GM20431 (cell line): ENCODE measurements around the gene SYT5.
"Not testable (repeated sequence)": the region's sequence is repeated elsewhere in the genome, so short reads cannot be mapped to it uniquely, and the experiment has no call there.

Experiments used
- in situ Hi-C: fragments of 300-500 bp; cut with MseI, MboI; formaldehyde crosslinking; loops from one replicate; pipeline ENCODE4 v1.15.0; 2020; ENCODE audit warnings: low sequenced_read_pairs; ENCODE audit not compliant: unreplicated experiment

SYT5 gene

GRCh38 chr19:55179606-55180484, at the start of gene SYT5:
TSS of gene SYT5 (minus strand) at chr19:55180289. CDS start at chr19:55179041, 1,248 bp downstream.
- in situ Hi-C loops = no loop called here

DNA sequence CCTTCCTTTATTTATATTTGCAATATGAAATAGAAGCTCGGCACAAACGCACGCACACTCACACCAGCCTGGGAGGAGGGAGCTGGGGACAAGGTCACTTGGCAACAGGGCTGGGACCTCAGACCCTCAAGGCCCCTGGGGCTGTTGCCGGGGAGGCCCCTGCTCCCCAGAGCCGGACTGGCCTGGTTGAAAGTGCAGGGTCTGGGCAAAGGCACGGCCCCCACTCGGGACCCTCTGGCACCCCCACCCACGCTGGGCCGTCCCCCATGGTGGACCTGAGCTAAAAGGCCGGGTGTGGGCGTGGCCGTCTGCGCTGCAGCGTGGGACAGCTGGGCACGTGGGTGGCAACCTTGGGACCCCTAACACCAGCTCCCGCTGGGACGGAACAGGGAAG, 49.7 kb upstream of the SYT5 start:
- in situ Hi-C loops = no loop called here

GRCh38 chr19:55229145-55229788, 49.2 kb upstream of the SYT5 start:
- in situ Hi-C loops = no loop called here

DNA sequence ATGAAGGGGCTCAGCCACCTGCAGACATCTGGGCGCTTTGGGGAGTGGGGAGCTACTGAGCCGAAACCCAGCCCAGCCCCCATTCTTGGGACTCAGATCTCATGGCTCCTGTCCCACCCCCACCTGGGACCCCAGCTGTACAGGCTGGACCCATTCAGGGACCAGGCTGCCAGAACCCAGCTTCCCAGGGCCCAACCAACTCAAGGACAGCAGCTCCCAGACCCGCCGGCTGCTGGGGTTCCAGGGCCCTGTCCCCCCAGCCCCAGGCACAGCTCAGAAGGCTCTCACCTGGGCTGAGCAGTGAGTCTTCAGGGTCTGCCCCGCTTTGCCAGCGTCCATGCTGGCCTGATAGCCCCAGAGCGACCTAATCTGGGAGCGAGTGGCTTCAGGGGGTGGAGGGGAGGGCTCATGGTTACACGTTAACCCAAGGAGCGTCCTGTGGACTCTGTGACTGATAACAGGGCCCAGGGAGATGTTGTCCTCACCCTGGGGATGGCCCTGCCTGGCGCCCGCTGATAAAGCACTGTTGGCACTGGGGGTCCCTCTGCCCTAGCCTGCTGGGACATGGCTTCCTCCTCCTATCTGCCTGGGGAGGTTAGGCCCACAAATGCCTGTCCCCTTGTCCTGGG, 48.4 kb upstream of the SYT5 start, which contains the start of gene TMEM86B:
Gene TMEM86B, minus strand, starts transcription at position 361 of the 629 bp plus-strand sequence. Its CDS starts 22 bp downstream, at position 339.
- in situ Hi-C loops = no loop called here

- in situ Hi-C loops = no loop called here
Observed at GRCh38 chr19:55228015-55228391, 47.9 kb upstream of the SYT5 start.

DNA sequence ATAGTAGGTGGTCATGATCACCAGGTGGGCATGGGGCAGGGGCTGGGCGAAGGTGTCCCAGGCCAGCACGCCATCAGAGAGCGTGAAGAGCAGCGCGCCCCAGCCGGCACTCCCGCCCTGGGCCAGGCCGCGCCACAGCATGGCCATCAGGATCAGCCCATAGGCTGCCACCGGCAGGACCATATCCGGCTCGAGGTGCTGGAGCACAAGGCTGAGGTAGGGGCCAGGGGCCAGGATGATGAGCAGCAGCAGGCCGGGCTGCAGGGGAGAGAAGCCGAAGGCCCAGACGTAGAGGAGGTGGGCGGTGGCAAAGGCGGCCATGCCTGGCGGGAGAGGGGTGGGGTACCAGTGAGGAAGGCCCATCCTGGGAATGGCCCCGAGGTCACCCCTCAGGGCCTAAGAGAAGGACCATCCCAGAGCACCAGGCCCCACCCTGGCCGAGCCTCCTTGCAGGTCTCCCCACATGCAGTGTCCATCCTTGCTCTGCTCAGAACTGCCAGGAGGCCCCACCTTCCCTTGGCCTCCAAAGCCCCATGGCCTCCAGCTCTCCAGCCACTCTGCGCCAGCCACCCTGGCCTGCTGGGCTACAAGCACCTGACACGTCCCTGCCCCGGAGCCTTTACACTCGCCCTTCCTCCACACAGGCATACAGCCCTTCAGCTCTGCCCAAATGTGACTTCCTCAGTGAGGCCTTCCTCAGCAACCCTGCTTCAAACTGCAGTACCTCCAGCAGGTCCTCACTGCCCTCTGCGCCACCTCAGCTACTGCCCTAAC, 47.3 kb upstream of the SYT5 start:
- in situ Hi-C loops = no loop called here

DNA sequence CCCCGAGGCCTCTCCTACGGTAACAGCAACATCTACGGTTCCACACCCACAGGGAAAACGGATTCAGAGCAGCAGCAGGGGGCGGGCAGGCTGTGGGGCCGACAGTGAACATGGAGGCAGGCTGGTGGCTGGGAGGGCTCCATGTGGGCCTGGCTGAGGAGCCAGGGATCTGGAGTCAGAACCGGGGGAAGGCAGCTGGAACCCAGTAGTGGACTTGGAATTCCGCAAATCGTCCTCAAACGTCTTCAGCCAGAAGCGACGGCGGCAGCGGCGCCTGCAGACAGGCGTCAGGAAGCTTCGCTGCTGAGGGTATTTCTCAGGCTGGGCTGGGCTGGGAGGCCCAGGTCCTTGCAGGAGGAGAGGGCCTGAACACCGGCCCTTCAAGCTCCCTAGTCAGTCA, 46.7 kb upstream of the SYT5 start:
- in situ Hi-C loops = no loop called here

DNA sequence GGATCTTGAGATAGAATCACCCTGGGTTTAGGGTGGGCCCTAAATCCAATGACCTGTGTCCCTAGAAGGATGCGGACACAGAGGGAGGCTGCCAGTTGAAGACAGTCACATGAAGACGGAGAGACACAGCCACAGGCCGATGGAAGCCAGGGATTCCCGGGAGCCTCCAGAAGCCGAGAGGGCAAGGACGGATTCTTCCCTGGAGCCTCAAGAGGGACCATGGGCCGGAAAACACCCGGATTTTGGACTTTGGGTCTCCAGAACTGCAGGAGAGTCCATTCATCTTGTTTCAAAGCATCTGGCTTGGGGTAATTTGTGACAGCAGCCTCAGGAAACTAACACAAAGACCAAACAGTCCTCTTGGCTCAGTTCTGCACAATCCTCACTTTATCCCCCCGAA, 46.2 kb upstream of the SYT5 start:
- in situ Hi-C loops = no loop called here

DNA sequence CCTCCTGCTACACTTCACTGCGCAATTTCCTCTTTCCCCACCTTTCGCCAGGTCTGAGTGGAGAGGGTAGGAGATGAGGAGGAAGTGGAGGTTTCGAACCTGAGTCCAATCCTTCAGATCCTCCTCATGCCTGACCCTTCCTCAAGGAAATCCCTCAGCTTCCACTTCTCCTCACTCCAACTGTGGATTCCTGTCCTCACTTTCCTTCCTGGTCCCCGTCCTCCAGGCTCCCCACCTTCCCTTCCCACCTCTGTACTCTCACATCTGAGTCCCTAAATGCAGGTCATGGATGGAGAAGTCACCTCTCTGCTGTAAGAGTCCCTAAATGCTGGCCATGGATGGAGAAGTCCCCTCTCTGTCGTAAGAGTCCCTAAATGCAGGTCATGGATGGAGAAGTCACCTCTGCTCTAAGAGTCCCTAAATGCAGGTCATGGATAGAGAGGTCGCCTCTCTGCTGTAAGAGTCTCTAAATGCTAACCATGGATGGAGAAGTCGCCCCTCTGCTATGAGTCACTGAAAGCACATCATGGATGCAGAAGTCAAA, 45.4 kb upstream of the SYT5 start:
- in situ Hi-C loops = no loop called here

DNA sequence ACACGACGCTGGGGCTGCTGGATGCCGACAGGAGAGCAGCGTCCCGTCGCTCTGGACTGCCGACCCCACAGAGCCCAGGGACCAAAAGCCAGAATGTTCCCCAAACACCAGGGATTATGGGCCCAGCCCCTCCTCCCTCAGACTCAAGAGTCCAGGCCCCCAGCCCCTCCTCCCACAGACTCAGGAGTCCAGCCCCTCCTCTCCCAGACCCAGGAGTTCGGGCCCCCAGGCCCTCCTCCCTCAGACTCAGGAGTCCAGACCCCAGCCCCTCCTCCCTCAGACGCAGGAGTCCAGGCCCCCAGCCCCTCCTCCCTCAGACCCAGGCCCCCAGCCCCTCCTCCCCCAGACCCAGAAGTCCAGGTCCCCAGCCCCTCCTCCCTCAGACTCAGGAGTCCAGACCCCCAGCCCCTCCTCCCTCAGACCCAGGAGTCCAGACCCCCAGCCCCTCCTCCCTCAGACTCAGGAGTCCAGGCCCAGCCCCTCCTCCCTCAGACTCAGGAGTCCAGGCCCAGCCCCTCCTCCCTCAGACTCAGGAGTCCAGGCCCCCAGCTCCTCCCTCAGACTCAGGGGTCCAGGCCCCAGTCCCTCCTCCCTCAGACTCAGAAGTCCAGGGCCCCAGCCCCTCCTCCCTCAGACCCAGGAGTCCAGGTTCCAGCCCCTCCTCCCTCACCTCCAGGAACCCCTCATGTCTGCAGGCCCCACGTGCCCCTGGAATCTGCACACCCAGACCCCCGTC, 44.8 kb upstream of the SYT5 start:
- in situ Hi-C loops = not testable (repeated sequence)

DNA sequence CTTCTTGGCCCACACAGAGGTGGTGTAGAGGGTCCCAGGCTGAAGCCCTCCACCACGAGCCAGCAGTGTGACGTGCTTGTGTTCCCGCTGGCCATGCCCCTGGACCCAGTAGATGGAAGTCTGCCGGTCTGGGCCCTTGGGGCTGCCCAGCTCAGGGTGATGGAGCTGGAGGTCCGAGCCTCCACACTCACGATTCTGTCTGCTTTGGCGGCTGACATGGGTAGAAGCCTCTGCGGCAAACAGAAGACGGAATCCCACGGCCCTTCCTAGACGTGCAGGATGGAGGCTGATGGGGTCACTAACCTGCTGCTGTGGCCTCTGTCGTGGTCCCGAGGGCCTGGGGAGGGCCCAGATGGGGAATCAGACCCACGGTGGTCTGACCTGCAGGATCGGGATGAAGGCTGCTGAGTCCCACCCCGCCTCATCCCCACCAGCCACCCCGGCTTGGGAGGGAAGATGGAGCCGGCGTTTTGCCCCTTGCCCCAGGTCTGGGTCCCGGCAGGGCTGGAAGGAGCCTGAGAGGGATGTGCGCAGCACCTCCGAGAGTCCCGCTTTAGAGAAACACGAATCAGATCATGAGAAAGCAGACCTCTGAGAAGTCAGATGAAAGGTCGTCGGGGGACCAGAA, 44.1 kb upstream of the SYT5 start:
- in situ Hi-C loops = no loop called here

DNA sequence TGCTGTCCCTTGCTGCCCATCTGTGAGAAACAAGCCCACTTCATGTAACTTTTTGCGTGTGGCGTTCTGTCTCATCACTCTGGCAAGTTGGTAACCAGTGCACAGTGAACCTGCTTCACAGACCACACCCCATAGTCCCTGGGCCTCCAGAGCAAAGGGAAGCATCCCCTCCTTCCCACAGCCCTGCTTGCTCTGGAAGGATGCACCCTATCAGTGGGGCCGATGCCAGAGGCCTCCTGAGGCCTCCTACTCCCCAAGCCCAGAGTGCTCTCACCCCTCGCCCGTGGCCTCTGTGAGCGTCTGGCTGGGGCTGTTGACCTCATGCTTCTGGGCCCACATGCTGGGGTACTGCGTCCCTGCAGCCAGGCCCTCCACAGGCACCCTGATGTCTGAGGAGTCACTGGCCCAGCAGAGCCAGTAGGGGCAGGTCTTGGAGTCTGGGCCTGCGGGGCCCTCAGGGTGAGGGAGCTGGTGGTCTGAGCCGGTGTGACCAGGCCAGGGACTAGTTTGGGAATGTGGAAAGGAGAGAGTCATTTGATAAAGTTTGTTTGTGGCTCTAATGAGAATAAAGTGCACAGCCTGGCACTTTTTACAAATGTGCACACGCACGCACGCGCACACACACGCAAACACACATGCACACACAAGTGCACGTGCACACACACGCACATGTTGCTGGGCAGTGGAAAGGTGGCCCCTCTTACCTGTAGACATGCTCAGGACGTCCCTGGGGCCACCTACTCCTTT, 43.4 kb upstream of the SYT5 start:
- in situ Hi-C loops = no loop called here

DNA sequence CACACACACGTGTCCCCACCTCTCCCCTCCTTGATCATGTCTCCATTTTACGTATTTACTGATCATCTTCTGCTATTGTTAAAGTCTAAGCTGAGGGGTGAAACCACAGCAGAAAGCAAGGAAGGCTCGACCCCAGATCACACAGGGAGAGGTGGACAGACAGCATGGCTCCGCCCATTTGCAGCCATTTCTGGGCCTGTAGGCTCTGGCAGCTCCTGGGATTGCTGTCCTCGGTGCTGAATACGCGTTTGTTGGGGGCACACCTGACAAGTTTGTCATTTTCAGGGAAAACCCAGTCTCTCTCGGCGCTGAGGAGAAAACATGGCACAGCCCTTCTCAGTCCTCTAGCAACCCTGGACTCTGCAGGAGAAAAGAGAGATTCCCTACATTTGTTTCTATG, 40.4 kb upstream of the SYT5 start:
- in situ Hi-C loops = no loop called here

DNA sequence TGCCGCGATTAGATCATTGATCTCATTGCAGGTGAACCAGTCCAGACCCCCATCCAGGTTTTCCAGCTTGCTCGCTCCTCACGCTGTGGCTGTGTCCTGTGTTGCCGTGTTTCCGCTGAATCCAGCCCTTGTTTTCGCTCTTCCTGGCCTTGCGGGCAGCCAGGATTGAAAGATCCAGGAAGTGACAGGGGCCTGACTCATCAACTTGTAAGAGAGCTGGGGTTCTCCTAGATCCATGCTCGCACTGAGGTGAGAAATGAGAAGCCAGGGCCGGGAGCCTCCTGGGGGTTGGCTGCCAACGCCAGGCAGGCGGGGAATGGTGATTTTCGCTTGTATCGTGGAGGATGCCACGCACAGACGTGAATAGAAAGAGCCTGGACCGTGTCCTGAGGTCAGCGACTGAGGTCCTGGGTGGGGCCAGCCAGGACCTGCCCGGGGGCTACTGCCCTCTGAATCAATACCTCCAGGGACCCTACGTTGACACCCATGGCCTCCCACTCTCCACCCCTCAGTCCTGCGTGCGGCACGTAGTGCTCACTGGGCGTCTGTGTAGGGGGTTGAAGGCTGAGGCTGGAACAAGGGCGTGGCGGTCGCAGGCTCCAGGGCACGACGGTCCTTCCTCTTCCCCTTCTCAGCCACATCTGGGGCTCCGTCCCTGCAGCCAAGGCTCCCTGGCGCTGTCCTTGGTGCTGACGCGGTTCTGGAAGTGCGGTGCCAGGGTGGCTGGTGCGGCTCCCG, 36.5 kb upstream of the SYT5 start:
- in situ Hi-C loops = no loop called here

GRCh38 chr19:55213547-55213946, 33.5 kb upstream of the SYT5 start:
- in situ Hi-C loops = no loop called here

DNA sequence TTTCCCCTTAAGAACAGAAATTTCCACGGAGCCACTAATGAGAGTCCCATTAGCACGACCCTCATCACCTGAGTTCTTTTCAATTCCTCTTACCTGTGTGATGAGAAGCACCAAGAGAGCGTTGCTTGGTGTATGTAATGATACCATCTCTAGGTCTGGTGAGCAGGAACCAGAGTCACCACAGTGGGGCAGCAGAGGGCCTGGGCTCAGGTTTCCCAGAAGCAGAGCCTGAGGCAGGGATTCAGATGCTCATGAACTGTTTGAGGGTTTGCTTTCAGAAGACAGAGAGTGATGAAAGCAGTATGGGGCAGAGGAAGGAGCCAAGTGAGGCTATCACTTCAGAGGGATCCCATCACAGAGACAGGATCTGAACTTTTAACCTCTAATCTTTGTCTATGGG, 32.4 kb upstream of the SYT5 start:
- in situ Hi-C loops = no loop called here

DNA sequence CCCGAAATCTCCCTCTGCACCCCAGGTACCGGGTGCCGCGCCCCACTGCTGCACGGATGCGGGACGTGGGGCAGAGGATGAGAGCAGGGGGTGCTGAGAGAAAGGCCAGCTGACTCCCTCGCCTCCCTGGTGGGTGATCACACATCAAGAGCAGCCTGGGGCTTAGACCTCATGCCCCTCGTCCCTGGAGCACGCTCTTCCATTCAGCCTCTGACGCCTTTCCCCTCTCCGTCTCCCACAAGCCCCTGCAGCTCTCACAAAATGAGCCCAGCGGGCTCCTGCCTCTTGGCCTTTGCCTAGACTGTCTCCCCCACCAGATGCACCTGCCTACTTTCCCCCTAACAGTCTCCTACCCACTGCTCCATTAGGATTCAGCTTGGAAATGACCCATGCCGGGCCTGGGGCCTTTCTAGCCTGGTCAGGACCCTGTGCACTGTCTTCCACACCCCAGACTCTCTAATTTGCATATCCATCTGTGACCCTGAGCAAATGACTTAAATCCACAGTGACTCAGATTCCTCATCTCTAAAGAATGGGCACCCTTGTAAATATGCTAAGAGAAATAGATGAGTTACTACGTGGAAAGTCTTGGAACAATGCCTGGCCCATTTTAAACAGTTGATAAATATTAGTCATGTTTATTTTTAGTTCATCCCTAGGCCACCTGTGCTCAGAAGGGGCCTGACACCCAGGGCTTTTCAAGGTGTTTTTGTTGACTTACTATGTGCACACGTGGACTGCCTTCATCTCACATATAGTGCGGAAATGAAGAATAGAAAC, 29.8 kb upstream of the SYT5 start:
- in situ Hi-C loops = no loop called here
